Measurements from ENCODE around the gene THADA.
A peak's percentile ranks its signal among the peaks of the same experiment; 100 is the strongest.

DNA sequence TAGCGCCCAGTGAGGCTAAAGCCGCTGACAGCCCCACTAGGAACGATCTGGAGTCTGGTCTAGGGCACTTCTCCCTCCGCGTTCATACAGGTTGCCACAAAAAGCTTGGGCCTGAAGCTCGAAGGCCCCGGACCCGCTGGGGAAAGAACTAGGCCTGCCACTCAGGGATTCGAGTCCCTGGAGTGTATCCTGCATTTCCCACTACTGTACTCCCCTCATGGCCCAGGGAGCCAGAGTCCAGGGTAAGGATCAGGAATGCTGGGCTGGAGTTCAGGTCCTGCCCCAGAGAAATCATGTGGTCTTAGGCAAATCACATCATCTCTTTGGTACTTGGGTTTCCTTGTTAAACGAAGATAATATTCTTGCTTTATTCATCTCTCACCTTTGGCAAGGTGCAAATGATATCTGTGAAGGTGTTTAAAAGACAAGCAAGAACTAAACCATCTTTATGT is 368.0 kb downstream of the THADA start:
- TF ChIP-seq, protein P1, sequence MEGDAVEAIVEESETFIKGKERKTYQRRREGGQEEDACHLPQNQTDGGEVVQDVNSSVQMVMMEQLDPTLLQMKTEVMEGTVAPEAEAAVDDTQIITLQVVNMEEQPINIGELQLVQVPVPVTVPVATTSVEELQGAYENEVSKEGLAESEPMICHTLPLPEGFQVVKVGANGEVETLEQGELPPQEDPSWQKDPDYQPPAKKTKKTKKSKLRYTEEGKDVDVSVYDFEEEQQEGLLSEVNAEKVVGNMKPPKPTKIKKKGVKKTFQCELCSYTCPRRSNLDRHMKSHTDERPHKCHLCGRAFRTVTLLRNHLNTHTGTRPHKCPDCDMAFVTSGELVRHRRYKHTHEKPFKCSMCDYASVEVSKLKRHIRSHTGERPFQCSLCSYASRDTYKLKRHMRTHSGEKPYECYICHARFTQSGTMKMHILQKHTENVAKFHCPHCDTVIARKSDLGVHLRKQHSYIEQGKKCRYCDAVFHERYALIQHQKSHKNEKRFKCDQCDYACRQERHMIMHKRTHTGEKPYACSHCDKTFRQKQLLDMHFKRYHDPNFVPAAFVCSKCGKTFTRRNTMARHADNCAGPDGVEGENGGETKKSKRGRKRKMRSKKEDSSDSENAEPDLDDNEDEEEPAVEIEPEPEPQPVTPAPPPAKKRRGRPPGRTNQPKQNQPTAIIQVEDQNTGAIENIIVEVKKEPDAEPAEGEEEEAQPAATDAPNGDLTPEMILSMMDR (IDR thresholded peaks at IDR 0.05): peak in 1 of 6 experiments; percentile 66
- TF ChIP-seq POLR2AphosphoS5 (IDR thresholded peaks at IDR 0.05) (no peak), EP300 (IDR thresholded peaks at IDR 0.05) (no peak)

Measured in upper lobe of left lung (tissue), 4 donors.